Measurements from ENCODE around the gene HBS1L.

HBS1L gene

DNA sequence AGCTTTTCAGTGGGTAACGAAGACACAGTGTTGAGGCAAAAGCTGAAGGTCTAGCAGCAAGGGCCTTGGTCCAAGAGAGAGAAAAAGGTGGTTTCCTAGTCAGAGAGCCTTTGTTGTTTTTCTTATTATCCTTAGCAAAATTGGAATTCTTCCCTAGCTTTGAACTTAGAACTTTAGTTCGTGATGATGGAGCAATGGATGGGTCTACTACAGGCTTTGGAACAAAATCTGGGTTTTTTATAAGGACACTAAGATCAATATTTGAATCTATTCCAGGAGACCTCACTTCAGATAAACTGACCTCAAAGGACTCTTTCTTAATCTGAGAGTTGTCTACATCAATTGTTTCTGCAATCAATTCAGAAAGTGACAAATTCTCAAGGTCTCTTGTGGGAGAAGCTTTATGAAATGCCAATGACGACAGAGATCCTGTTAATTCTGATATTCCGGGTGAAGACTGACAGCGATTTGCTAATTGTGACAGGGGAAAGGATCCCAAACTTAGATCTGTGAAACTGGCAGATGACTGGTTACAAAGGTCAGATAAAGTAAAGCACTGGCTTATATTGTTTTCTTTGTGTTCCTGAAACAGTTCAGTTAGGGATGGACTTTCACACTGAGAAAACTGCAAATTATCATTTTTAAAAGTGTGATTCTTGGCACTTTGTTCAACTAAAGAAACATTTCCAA is 17.7 kb downstream of the HBS1L start:
- DNase-seq (ENCODE audit: low spot score): no peak

DNA sequence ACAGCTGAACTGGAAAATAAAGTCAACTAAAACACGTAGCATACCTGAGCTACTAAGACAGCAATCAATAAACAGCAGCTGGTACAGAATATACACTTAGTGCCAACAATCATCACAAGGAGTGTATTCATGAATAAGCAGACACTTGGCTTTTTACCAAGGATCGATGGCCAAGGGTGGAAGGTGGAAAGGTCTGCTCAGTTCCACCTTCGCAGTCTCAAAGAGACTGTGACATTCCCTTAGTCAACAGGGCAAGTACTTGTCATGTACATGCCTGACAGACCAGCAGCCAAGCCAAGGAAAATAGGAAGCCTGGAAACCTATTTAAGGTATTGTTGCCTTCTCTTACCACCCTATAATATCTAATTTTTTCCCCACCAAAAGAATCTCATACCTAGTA is 21.4 kb downstream of the HBS1L start:
- DNase-seq (ENCODE audit: low spot score): no peak

GRCh38 chr6:135030532-135031178 is 24.0 kb downstream of the HBS1L start:
- DNase-seq (ENCODE audit: low spot score): no peak

- DNase-seq (ENCODE audit: low spot score): no peak
Observed at GRCh38 chr6:135030056-135030473, 24.6 kb downstream of the HBS1L start.

GRCh38 chr6:135025775-135026174 is 28.8 kb downstream of the HBS1L start:
- no peak for DNase-seq (ENCODE audit: low spot score)

DNA sequence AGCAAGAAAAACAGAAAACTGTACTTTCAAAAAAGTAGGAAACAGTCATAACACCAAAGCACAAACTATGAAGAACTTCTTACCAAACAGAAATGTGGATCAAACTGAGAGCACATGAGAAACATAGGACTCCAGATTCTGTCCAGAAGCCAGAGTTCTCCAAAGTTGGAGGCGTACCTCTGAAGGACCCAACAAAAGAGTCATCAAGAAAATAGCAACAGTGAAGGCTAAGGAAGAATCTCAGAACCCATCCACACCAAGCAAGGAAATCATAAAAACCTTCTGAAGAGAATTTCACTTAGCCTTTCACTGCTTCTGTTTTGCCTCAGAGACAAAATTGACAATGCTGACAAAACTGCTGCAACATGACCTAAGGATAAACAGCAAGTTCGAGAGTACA is 29.4 kb downstream of the HBS1L start:
- no peak for DNase-seq (ENCODE audit: low spot score)

DNA sequence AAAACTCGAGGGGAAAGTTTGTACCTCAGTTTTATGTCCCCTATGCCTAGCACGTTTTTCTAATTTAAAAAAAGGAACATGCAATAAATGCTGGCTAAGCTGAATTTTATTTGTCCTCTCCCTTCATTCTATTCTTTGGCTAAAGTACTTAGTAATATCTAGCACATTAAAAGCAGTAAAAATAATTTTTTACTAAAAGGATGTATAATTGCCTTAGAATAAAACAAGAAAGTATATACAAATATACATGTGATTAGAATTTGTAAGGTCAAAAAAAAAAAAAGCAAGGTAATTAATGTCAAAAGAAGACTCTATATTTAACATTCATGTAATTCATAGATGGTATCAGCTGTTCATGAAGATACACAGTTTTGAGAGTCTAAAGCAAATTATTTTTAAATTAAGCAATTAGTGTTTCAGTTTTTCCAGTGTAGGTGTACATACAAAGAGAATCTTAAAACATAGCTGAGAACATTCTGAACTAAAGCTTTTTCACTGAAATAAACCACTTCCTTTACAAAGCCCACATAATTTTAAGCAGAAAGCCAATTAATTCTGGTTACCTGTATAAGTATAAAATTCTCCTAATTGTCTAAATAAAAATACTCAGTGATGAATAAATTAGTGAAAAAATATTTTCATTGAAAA is 32.4 kb downstream of the HBS1L start:
- no peak for DNase-seq (ENCODE audit: low spot score)

- DNase-seq (ENCODE audit: low spot score): no peak
Observed at GRCh38 chr6:135021310-135022049, 33.1 kb downstream of the HBS1L start.

- DNase-seq (ENCODE audit: low spot score): no peak
Observed at GRCh38 chr6:135018941-135019340, 35.7 kb downstream of the HBS1L start.

DNA sequence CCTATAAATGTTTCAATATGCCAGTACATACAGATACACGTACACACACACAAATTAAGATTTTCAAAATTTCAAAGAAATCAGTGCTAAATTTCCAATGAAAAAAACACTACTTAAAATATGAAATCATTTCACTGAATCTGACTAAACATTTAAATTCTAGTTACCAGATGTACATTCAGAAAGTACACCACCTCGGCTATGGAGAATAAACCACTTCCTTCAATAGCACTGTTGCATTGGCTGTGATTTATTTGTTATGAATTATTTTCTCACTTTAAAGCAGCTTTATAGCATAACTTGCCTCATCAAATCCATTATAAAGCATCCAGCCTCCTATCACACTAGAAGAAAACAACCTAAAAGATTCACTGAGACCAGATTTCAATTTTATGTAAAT is 36.6 kb downstream of the HBS1L start:
- no peak for DNase-seq (ENCODE audit: low spot score)

GRCh38 chr6:135014353-135014832 is 40.2 kb downstream of the HBS1L start:
- DNase-seq (ENCODE audit: low spot score): no peak

DNA sequence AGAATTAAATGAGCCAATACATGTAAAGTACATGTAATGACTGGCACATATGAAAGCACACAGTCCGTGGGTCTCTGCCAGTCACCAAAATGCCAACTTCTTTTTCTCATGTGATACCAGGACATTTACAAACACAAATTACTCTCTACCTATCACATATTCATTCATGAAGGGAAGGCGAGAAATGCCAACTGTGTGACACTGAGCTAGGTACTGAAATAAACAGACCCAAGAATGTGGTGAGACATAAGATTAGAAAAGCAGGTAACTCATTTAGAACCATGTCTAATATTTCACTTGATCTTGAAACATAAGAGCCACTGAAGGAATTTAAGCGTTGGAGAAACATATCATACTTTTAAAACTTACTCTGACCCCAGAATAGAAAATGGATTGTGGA is 41.4 kb downstream of the HBS1L start:
- no peak for DNase-seq (ENCODE audit: low spot score)

GRCh38 chr6:135012764-135013163 is 41.9 kb downstream of the HBS1L start:
- no peak for DNase-seq (ENCODE audit: low spot score)

DNA sequence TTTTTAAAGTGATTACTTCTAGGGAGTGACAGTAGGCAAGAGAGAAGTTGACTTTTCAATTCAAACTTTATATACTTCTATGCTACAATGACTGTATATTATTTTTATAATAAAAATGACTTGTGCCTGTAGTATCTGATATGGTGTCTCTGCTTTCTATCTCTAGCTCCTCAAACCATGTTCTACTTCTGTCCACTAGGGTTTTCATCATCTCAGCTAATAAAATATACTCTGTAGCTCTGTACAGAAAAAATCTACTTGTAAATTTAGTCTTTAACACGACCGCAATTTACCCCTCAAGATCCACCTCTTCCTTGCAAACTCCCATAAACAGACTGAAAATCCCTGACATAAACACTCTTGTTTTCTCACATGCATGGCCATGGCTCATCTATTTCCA is 42.3 kb downstream of the HBS1L start:
- no peak for DNase-seq (ENCODE audit: low spot score)

GRCh38 chr6:135008941-135009290 is 45.7 kb downstream of the HBS1L start:
- DNase-seq (ENCODE audit: low spot score): no peak

DNA sequence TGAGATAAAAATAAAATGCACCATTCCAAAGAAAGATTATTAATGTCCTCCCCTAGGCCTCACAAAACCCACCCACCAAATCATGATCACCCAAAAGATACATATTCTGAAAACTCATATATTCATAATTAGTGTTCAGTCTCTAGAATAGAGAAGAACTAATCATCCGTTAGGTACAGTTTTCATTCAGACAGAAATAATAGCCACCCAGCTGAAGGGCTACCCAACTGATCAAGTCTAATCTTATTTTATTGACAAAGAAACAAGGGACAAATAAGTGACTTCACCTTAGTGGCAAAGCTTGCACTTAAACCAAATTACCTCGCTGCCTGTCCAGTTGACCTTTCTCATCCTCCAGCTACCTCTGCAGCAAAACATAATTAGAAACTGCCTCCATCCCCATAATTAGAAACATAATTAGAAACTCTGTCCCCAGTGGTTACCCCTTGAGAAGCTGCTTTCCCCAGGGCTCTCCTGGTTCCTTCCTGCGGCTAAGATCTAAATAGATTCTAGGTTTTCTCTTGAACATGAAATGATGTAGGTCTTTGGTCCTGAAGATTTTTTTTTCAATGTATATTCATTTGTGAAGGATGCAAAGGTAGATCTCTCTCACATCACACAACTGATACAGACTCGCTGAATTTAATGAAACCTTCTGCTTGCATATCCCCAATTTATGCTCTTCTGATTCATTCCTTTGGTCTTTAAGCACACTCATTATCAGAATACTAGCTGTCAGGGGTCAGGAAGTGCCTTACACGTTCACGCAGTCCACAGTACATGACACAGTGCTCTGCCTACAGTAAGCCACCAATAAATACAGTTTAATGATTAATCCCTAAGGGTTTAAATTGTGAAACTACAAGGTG is 46.3 kb downstream of the HBS1L start:
- DNase-seq (ENCODE audit: low spot score): no peak

- DNase-seq (ENCODE audit: low spot score): no peak
Observed at GRCh38 chr6:135006386-135006914, 48.2 kb downstream of the HBS1L start.

DNA sequence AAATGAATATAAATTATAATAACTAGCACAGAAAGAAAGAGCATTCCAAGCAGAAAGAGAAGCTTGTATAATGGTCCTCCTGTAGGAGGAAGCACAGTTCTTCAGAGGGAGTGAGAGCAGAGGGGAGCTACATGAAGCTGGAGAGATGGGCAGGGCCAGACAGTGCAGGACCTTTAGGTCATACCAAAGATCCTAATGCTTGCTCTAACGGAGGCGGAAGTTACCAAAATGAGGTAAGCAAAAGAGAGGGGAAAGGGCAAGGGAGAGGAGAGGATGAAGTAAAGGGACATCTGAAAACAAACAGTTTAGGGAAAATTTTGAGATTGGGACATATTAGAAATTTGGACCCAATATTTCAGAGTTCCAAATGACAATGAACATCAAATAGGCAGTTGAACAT is 50.2 kb downstream of the HBS1L start:
- DNase-seq (ENCODE audit: low spot score): no peak

GRCh38 chr6:135002974-135003703 is 51.5 kb downstream of the HBS1L start:
- no peak for DNase-seq (ENCODE audit: low spot score)

- DNase-seq (ENCODE audit: low spot score): no peak
Observed at GRCh38 chr6:135002229-135002844, 52.3 kb downstream of the HBS1L start.

All from putamen (tissue), 1 donor.